Uterus (tissue), 2 donors: ENCODE measurements around the gene CCDC134.

Source experiments
- CTCF ChIP-seq, 4 experiments: fragments of 200-600 bp in 2 of 4; fragments of 450-650 bp in 2 of 4; sonication (generic) in 2 of 4; IDR thresholded peaks; one replicate each; pipeline ENCODE4 v1.5.1; 2016 to 2019; ENCODE audit warnings: antibody characterized with exemption in 4 of 4, mild to moderate bottlenecking in 2 of 4, moderate library complexity in 1 of 4
- POLR2A ChIP-seq, 2 donors: fragments of 450-650 bp; IDR thresholded peaks; one replicate each; pipeline ENCODE4 v1.6.1; 2016; ENCODE audit warnings: antibody characterized with exemption in 2 of 2, mild to moderate bottlenecking in 1 of 2, moderate library complexity in 1 of 2

- TF ChIP-seq POLR2A (IDR thresholded peaks at IDR 0.05) (no peak), CTCF (IDR thresholded peaks at IDR 0.05) (no peak)
These were observed 6.6 kb upstream of the CCDC134 start for GRCh38 chr22:41793871-41794270.
